Natural killer cell (primary cell): ENCODE measurements around the gene SCLY. TPM values are rescaled to one million over a fixed set of nuclear protein-coding genes. Genes with fewer than 3 reads are reported as not detected.
"Not testable (repeated sequence)": the region's sequence is repeated elsewhere in the genome, so short reads cannot be mapped to it uniquely, and the experiment has no call there.

Experiments
- ATAC-seq, 3 donors: fragments of 150-1000 bp in 2 of 3; fragments of 200-7000 bp in 1 of 3; cut with Tn5 transposase; 1 replicate in 1 of 3; 2 replicates in 2 of 3; pipeline ENCODE4 v1.10.0; 2021; ENCODE audit warnings: mild to moderate bottlenecking in 2 of 3, moderate library complexity in 2 of 3
- DNase-seq, 2 donors: peaks; one replicate each; pipeline versions ENCODE4 v3.0.0 to v3.0.0-alpha.2; 2013 to 2021; ENCODE audit warnings: mixed read lengths in 1 of 2
- H3K27ac ChIP-seq: one replicate; pipeline ENCODE4 v1.5.1; 2013; ENCODE audit warnings: mild to moderate bottlenecking, low read length
- H3K27me3 ChIP-seq: one replicate; pipeline ENCODE4 v1.6.1; 2013; ENCODE audit warnings: low read length; ENCODE audit not compliant: control insufficient read depth, insufficient read depth
- H3K36me3 ChIP-seq: one replicate; pipeline ENCODE4 v1.6.1; 2013; ENCODE audit warnings: low read length; ENCODE audit not compliant: control insufficient read depth, insufficient read depth
- H3K4me1 ChIP-seq: one replicate; pipeline ENCODE4 v1.6.1; 2013; ENCODE audit warnings: low read length; ENCODE audit not compliant: control insufficient read depth, insufficient read depth
- H3K4me3 ChIP-seq: one replicate; pipeline ENCODE4 v1.5.1; 2013; ENCODE audit warnings: low read length
- H3K9me3 ChIP-seq: one replicate; pipeline ENCODE4 v1.6.1; 2013; ENCODE audit warnings: low read length; ENCODE audit not compliant: control insufficient read depth, insufficient read depth
- H3K27ac Mint-ChIP-seq, 2 donors: one replicate each; pipeline ENCODE4 v1.8.0; 2022; ENCODE audit warnings: mild to moderate bottlenecking in 2 of 2, mixed read lengths in 2 of 2, moderate library complexity in 1 of 2
- H3K27me3 Mint-ChIP-seq, 2 donors: one replicate each; pipeline ENCODE4 v1.8.0; 2022; ENCODE audit warnings: low read depth in 2 of 2, mixed read lengths in 2 of 2
- H3K36me3 Mint-ChIP-seq: one replicate; pipeline ENCODE4 v1.8.0; 2022; ENCODE audit warnings: mixed read lengths
- H3K4me1 Mint-ChIP-seq, 2 donors: one replicate each; pipeline ENCODE4 v1.8.0; 2022; ENCODE audit warnings: mixed read lengths in 2 of 2
- H3K4me3 Mint-ChIP-seq: one replicate; pipeline ENCODE4 v1.8.0; 2022; ENCODE audit warnings: mild to moderate bottlenecking, moderate library complexity, mixed read lengths
- H3K9me3 Mint-ChIP-seq, 2 donors: one replicate each; pipeline ENCODE4 v1.8.0; 2022; ENCODE audit warnings: mixed read lengths in 2 of 2
- WGBS: methylation state at CpG from one replicate; pipeline ENCODE4 v1.1.7; 2013; ENCODE audit warnings: missing lambda C conversion rate; ENCODE audit not compliant: insufficient coverage; 5-methylcytosine and 5-hydroxymethylcytosine counted together
- intact Hi-C: fragments of 100-400 bp; cut with micrococcal nuclease; formaldehyde crosslinking; loops from one replicate; pipeline ENCODE4 v1.14.2; 2022
- total RNA-seq, 4 donors: library from RNA; stranded (reverse); fragments of 120-200 nt in 1 of 4; gene quantifications; one replicate each; pipeline versions ENCODE4 v1.2.3 to v1.2.4, GENCODE V29; 2013 to 2022
- TF ChIP-seq, protein P1 (sequence below): fragments of 200-600 bp; IDR thresholded peaks from one replicate; pipeline ENCODE4 v1.8.0; 2022; ENCODE audit warnings: antibody characterized with exemption

The SCLY gene
- total RNA-seq, 3 donors from 2014 or later (not counting 1 experiment from before 2014, with no cell fraction given) = 16.3 to 24.6 (median 20.1) TPM

GRCh38 chr2:238065071-238065846, 4.5 kb downstream of the SCLY start:
- no peak overlapping the region for H3K27ac ChIP-seq
- Mint-ChIP-seq H3K27me3 (no peaks in the 10 kb centered on the region), H3K4me3 (no peak overlapping the region), H3K27ac (no peak overlapping the region), H3K9me3 (no peaks in the 10 kb centered on the region), H3K4me1 (peaks cover 21 to 25% of the 10 kb centered on the region in 2 donors), H3K36me3 (peaks cover 9% of the 10 kb centered on the region)
- no peak overlapping the region for H3K4me3 ChIP-seq
- WGBS = 85% methylated on average over 17 of the region's 18 CpGs
- intact Hi-C loops = loop anchor here (10.0 kb wide), 1 partner anchor 160 kb away; no protein-coding TSS in a partner anchor
- H3K36me3 ChIP-seq = peaks cover 21% of the 10 kb centered on the region
- H3K4me1 ChIP-seq = peaks cover 31% of the 10 kb centered on the region
- ATAC-seq (no peak), DNase-seq (no peak)
- no peaks in the 10 kb centered on the region for H3K27me3 ChIP-seq
- no peaks in the 10 kb centered on the region for H3K9me3 ChIP-seq
- TF ChIP-seq, protein P1, sequence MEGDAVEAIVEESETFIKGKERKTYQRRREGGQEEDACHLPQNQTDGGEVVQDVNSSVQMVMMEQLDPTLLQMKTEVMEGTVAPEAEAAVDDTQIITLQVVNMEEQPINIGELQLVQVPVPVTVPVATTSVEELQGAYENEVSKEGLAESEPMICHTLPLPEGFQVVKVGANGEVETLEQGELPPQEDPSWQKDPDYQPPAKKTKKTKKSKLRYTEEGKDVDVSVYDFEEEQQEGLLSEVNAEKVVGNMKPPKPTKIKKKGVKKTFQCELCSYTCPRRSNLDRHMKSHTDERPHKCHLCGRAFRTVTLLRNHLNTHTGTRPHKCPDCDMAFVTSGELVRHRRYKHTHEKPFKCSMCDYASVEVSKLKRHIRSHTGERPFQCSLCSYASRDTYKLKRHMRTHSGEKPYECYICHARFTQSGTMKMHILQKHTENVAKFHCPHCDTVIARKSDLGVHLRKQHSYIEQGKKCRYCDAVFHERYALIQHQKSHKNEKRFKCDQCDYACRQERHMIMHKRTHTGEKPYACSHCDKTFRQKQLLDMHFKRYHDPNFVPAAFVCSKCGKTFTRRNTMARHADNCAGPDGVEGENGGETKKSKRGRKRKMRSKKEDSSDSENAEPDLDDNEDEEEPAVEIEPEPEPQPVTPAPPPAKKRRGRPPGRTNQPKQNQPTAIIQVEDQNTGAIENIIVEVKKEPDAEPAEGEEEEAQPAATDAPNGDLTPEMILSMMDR = no peak

DNA sequence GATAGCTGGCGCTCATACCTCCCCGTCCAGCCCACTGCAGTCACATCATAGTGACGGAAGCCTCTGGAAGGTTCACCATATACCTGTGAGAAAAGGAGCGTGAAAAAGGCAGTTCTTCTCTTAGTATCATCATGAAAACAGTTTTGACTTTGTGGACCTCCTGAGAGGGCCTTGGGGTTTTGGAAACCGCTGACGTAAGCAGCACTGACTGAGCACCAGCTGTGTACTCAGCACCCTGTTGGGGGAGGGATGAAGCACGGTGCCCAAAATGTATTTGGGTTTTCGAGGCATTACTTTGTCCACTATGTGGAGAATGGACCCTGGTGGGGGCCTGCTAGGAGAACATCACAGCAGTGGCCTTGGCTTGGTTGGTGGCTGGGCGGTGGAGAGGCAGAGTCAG, 5.4 kb downstream of the SCLY start:
- Histone ChIP-seq H3K4me1 (peaks cover 36% of the 10 kb centered on the region), H3K9me3 (no peaks in the 10 kb centered on the region), H3K4me3 (no peak overlapping the region), H3K36me3 (peaks cover 21% of the 10 kb centered on the region), H3K27me3 (no peaks in the 10 kb centered on the region), H3K27ac (no peak overlapping the region)
- peaks cover 9% of the 10 kb centered on the region for H3K36me3 Mint-ChIP-seq
- TF ChIP-seq, protein P1 = no peak
- no peak overlapping the region for H3K4me3 Mint-ChIP-seq
- WGBS = 86% methylated on average over 9 of the region's 9 CpGs
- no peak for DNase-seq
- intact Hi-C loops = loop anchor here (10.0 kb wide), 1 partner anchor 161 kb away; no protein-coding TSS in a partner anchor
- H3K4me1 Mint-ChIP-seq = peaks cover 16 to 17% of the 10 kb centered on the region in 2 donors
- no peak for ATAC-seq
- no peaks in the 10 kb centered on the region for H3K27me3 Mint-ChIP-seq
- H3K27ac Mint-ChIP-seq = no peak overlapping the region
- H3K9me3 Mint-ChIP-seq = no peaks in the 10 kb centered on the region

- not testable (repeated sequence) for H3K9me3 Mint-ChIP-seq, DNase-seq, H3K9me3 ChIP-seq, H3K27me3 Mint-ChIP-seq, H3K36me3 Mint-ChIP-seq, H3K4me3 Mint-ChIP-seq, ATAC-seq, H3K27me3 ChIP-seq, H3K27ac Mint-ChIP-seq, H3K4me3 ChIP-seq, H3K27ac ChIP-seq
- Histone ChIP-seq H3K4me1 (peaks cover 33% of the 10 kb centered on the region), H3K36me3 (peaks cover 26% of the 10 kb centered on the region)
- H3K4me1 Mint-ChIP-seq = peaks cover 11 to 12% of the 10 kb centered on the region in 2 donors
- intact Hi-C loops = loop anchor here (10.0 kb wide), 1 partner anchor 162 kb away; no protein-coding TSS in a partner anchor
- 97% methylated on average over 7 of the region's 7 CpGs for WGBS
Observed at GRCh38 chr2:238066718-238067117, 5.9 kb downstream of the SCLY start.

GRCh38 chr2:238067939-238068338, 7.1 kb downstream of the SCLY start:
- DNase-seq (peak in 1 of 2 donors; percentile 13), ATAC-seq (no peak)
- H3K9me3 Mint-ChIP-seq = no peaks in the 10 kb centered on the region
- Histone ChIP-seq H3K4me3 (no peak overlapping the region), H3K27me3 (no peaks in the 10 kb centered on the region), H3K36me3 (peaks cover 30% of the 10 kb centered on the region), H3K4me1 (peaks cover 31% of the 10 kb centered on the region), H3K9me3 (no peaks in the 10 kb centered on the region), H3K27ac (no peak overlapping the region)
- no peak overlapping the region for H3K27ac Mint-ChIP-seq
- 82% methylated on average over 6 of the region's 7 CpGs for WGBS
- peaks cover 6 to 7% of the 10 kb centered on the region in 2 donors for H3K4me1 Mint-ChIP-seq
- intact Hi-C loops = loop anchor here (10.0 kb wide), 1 partner anchor 163 kb away; no protein-coding TSS in a partner anchor
- no peaks in the 10 kb centered on the region for H3K27me3 Mint-ChIP-seq
- no peak overlapping the region for H3K4me3 Mint-ChIP-seq
- TF ChIP-seq, protein P1 = no peak
- peaks cover 9% of the 10 kb centered on the region for H3K36me3 Mint-ChIP-seq
